ENCODE measurements around the gene STK24. TPM values are rescaled to one million over a fixed set of nuclear protein-coding genes. Genes with fewer than 3 reads are reported as not detected.

STK24 gene
- total RNA-seq, 3 donors from 2014 or later, result 61.3 to 149 (median 71.9) TPM

DNA sequence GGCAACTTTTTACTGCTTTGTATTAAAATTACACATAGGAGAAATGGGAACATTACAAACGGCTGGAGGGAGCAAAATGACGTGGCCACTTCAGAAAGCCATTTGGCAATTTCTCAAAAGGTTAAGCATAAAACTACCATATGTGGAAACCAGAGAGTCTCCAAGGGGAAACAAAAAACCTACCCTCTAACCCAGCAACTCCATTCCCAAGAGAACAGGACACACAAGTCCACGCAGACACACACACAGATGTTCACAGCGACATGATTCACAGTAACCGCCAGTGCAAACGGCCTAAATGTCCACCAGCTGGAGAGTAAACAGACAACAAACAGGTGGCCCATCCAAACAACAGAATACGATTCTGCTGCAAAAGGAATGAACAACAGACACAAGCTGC is 37.2 kb downstream of the STK24 start:
- no peaks in the 10 kb centered on the region for H3K36me3 ChIP-seq
- no peak for DNase-seq (ENCODE audit: low spot score in 2 of 2)
- no peak overlapping the region for H3K4me3 ChIP-seq
- intact Hi-C loops (cut with DNase I; ENCODE audit: low total_unique reads), result no loop called here
- peak overlapping the region in 1 of 2 donors; percentile 67 for H3K27ac ChIP-seq
- H3K4me1 ChIP-seq, result peaks cover 4 to 5% of the 10 kb centered on the region in 2 donors
- no peaks in the 10 kb centered on the region for H3K27me3 ChIP-seq
- TF ChIP-seq POLR2AphosphoS5 (IDR thresholded peaks at IDR 0.05), result no peak
- TF ChIP-seq, protein P1, sequence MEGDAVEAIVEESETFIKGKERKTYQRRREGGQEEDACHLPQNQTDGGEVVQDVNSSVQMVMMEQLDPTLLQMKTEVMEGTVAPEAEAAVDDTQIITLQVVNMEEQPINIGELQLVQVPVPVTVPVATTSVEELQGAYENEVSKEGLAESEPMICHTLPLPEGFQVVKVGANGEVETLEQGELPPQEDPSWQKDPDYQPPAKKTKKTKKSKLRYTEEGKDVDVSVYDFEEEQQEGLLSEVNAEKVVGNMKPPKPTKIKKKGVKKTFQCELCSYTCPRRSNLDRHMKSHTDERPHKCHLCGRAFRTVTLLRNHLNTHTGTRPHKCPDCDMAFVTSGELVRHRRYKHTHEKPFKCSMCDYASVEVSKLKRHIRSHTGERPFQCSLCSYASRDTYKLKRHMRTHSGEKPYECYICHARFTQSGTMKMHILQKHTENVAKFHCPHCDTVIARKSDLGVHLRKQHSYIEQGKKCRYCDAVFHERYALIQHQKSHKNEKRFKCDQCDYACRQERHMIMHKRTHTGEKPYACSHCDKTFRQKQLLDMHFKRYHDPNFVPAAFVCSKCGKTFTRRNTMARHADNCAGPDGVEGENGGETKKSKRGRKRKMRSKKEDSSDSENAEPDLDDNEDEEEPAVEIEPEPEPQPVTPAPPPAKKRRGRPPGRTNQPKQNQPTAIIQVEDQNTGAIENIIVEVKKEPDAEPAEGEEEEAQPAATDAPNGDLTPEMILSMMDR (IDR thresholded peaks at IDR 0.05), result no peak
- TF ChIP-seq POLR2A (IDR thresholded peaks at IDR 0.05), result no peak
- H3K9me3 ChIP-seq, result no peaks in the 10 kb centered on the region

DNA sequence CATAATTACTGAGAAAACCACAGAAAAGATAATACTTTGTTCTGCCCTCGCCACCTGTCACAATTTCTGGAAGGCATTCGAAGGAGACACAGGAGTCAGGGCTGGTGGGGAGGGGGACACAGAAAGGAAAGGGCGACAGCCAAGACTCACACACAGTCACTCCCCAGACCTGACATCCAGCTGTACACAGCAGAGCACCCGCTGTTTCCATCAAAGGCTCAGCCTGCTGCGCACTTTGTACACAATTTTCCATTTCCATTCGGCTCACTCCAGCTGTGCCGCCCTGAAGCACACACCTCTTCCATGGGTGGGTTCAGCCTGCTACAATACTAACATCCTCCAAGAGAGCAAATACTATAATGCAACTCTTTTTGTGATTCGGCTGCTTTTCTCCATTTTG is 38.0 kb downstream of the STK24 start:
- intact Hi-C loops (cut with DNase I; ENCODE audit: low total_unique reads), result no loop called here
- DNase-seq (ENCODE audit: low spot score in 2 of 2), result no peak
- H3K4me1 ChIP-seq, result peaks cover 4 to 5% of the 10 kb centered on the region in 2 donors

DNA sequence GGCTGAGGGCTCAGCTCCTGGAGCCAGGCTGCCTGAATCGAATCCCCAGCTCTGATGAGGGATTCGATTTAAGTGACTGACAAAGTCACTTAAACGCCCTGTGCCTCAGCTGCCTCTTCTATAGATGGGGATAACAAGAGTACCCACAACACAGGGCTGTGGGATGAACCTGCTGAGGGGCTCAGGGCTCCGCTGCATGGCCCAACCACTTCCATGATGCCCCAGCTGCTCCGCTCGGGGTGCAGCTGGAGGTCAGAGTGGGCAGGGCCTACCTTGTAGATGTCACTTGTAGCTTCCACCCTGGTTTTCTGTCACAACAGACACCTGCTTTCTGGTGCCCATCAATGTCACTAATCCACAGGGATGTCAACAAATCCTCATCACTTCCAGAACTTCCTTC is 39.2 kb downstream of the STK24 start:
- no peak for DNase-seq (ENCODE audit: low spot score in 2 of 2)
- H3K4me1 ChIP-seq, result peaks cover 4 to 5% of the 10 kb centered on the region in 2 donors
- H3K36me3 ChIP-seq, result no peaks in the 10 kb centered on the region
- no peak overlapping the region for H3K4me3 ChIP-seq
- no peak for TF ChIP-seq POLR2A (IDR thresholded peaks at IDR 0.05)
- no peak for TF ChIP-seq POLR2AphosphoS5 (IDR thresholded peaks at IDR 0.05)
- TF ChIP-seq, protein P1 (IDR thresholded peaks at IDR 0.05), result no peak
- H3K9me3 ChIP-seq, result no peaks in the 10 kb centered on the region
- H3K27me3 ChIP-seq, result no peaks in the 10 kb centered on the region
- no peak overlapping the region for H3K27ac ChIP-seq
- intact Hi-C loops (cut with DNase I; ENCODE audit: low total_unique reads), result no loop called here

More for the DNA sequence above, 38.0 kb downstream of the STK24 start:
- H3K27ac ChIP-seq, result no peak overlapping the region
- TF ChIP-seq POLR2A (IDR thresholded peaks at IDR 0.05), result no peak
- no peak overlapping the region for H3K4me3 ChIP-seq
- H3K36me3 ChIP-seq, result no peaks in the 10 kb centered on the region
- no peaks in the 10 kb centered on the region for H3K9me3 ChIP-seq
- no peaks in the 10 kb centered on the region for H3K27me3 ChIP-seq

DNA sequence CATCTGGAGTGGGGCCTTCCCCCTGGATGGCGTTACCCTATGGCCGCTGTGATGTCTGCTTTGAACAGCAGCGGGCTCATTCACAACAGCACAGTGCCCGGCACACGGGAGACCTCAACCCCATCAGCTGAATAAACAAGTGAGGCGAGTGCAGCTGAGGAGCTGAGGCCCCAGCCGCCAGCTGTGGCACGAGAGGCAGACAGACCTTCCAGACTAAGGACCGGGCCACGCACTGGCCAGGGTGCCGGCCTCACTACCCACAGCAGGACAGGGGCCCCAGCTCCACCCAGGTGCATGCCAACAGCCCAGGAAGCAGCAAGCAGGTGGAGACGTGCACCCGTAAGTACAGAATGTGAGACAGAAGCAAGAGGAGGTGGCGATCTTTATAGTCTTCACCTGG is 39.6 kb downstream of the STK24 start:
- peaks cover 4 to 5% of the 10 kb centered on the region in 2 donors for H3K4me1 ChIP-seq
- no peaks in the 10 kb centered on the region for H3K27me3 ChIP-seq
- intact Hi-C loops (cut with DNase I; ENCODE audit: low total_unique reads), result no loop called here
- no peaks in the 10 kb centered on the region for H3K36me3 ChIP-seq
- H3K27ac ChIP-seq, result peak overlapping the region in 1 of 2 donors; percentile 14
- H3K9me3 ChIP-seq, result no peaks in the 10 kb centered on the region
- TF ChIP-seq, protein P1 (IDR thresholded peaks at IDR 0.05), result no peak
- TF ChIP-seq POLR2AphosphoS5 (IDR thresholded peaks at IDR 0.05), result no peak
- TF ChIP-seq POLR2A (IDR thresholded peaks at IDR 0.05), result no peak
- H3K4me3 ChIP-seq, result no peak overlapping the region
- no peak for DNase-seq (ENCODE audit: low spot score in 2 of 2)

DNA sequence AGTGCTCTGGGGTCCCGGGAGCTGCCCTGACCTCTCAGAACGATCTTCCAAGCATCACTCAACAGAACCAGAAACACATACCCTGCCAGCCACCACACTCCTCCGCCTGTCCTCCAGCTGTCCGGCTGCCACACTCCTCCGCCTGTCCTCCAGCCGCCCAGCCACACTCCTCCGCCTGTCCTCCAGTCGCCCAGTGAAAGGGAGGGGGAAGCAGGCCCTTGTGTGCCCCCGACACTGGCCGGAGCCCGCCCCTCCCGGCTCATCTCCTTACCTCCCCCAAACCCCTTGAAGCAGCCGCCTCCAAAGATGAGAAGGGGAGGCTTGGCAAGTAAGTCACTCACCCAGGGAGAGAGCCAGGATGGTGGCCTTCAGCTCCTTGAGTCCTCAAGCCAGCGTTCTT is 40.2 kb downstream of the STK24 start:
- Histone ChIP-seq H3K4me1 (peaks cover 4 to 5% of the 10 kb centered on the region in 2 donors), H3K27ac (peak overlapping the region in 1 of 2 donors; percentile 14), H3K9me3 (no peaks in the 10 kb centered on the region), H3K36me3 (no peaks in the 10 kb centered on the region), H3K27me3 (no peaks in the 10 kb centered on the region), H3K4me3 (no peak overlapping the region)
- TF ChIP-seq POLR2A (IDR thresholded peaks at IDR 0.05) (no peak), POLR2AphosphoS5 (IDR thresholded peaks at IDR 0.05) (no peak)
- TF ChIP-seq, protein P1 (IDR thresholded peaks at IDR 0.05), result no peak
- DNase-seq (ENCODE audit: low spot score in 2 of 2), result no peak
- intact Hi-C loops (cut with DNase I; ENCODE audit: low total_unique reads), result no loop called here

Measured in breast epithelium (tissue), 4 donors.